GM21423 (cell line): ENCODE measurements around the gene XKR3.
"Not testable (repeated sequence)": the region's sequence is repeated elsewhere in the genome, so short reads cannot be mapped to it uniquely, and the experiment has no call there.

ENCODE experiments used
- ATAC-seq: cut with Tn5 transposase; IDR thresholded peaks from one replicate; pipeline ENCODE4 v1.9.1; 2021; ENCODE audit warnings: mild to moderate bottlenecking, moderate library complexity; ENCODE audit not compliant: unreplicated experiment

The XKR3 gene

GRCh38 chr22:16748160-16748929, 76.9 kb downstream of the XKR3 start:
- not testable (repeated sequence) for ATAC-seq

- not testable (repeated sequence) for ATAC-seq
These were observed 77.7 kb downstream of the XKR3 start for GRCh38 chr22:16747266-16748159.

- not testable (repeated sequence) for ATAC-seq
These were observed 90.9 kb downstream of the XKR3 start for GRCh38 chr22:16734271-16734670.
